ENCODE results near the gene ZNF212.
"Not testable (repeated sequence)": the region's sequence is repeated elsewhere in the genome, so short reads cannot be mapped to it uniquely, and the experiment has no call there.

The ZNF212 gene

DNA sequence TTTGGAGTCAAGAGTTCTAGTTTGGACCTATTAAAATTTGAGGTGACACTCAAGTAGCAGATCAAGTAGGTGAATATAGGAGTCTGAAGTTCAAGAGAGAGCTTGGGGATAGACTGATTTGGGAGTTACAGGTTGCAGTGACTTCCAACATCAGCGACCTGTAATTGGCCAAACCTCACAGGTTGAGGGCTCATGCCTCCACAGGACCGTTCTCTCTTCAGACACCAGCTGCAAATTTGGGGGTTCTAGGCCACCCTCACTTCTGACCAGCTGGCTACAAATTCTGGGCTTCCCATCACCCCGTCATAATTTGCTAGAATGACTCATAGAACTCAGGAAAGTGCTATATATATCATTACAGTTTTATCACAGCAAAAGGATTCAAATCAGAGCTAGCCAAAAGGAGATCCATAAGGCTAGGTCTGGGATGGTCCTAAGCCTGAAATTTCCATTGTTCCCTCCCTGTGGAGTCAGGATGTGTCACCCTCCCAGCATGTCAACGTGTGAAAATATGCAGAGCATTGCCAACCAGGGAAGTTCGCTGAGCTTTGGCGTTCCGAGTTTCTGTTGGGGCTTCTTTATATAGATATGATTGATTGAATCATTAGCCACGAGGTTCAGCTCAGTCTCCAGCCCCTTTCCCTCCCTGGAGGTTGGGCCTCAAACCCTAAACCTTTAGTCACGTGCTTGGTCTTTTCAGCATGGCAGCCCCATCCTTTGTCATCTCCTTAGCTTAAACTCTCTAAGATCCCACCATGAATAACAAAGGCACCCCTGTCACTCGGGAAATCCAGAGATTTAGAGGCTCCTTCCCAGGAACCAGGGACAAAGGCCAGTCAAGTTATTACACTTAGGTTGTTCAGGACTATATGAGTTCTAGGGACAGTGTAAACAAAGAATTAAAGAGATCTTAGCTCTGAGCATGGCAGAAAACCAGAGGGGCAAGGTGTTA is 20.7 kb upstream of the ZNF212 start:
- DNase-seq = peak; percentile 34

- peak; percentile 71 for DNase-seq
Observed at GRCh38 chr7:149220534-149220933, 18.9 kb upstream of the ZNF212 start.

GRCh38 chr7:149223176-149223575 is 16.3 kb upstream of the ZNF212 start:
- no peak for DNase-seq

- no peak for DNase-seq
Observed at GRCh38 chr7:149223761-149224160, 15.7 kb upstream of the ZNF212 start.

- DNase-seq = no peak
Observed at GRCh38 chr7:149224352-149224751, 15.1 kb upstream of the ZNF212 start.

DNA sequence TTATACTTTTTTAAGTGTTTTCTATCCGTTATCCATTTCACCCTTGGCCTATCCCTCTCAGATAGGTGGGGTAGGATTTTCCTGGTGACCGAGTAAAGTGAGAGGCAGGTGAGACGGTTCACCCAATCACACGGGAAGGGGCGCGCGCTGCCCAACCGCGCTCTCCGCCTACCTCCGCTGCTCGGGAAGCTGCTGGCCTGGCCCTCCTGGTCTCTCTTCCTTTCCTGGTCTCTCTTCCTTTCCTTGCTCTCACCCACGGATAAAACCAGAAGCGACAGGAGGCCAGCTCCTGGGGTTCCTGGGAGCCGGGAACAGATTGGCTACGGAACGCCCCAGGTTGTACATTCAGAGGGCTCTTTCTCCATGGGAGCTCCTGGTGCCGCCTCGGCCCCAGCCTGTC is 14.3 kb upstream of the ZNF212 start:
- DNase-seq = no peak

DNA sequence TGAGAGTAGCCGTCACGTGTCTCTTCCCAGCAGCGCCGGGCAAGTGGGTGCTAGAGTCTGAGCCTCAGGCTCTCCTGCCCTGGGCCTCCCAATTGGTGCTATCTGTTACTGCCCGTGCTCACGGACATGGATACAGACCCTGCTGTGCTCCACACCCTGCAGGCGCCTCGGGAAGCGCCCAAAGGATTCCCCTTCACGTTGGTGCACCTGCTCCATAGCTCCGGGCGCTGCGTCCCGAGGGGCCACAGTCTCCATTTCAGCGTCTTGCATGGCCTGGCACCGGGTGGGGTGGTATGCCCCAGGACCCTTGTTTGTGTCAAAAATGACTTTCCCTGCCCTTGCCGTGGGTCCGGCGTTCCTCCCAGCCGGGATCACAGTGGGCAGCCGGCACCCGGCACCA is 13.8 kb upstream of the ZNF212 start:
- no peak for DNase-seq

DNA sequence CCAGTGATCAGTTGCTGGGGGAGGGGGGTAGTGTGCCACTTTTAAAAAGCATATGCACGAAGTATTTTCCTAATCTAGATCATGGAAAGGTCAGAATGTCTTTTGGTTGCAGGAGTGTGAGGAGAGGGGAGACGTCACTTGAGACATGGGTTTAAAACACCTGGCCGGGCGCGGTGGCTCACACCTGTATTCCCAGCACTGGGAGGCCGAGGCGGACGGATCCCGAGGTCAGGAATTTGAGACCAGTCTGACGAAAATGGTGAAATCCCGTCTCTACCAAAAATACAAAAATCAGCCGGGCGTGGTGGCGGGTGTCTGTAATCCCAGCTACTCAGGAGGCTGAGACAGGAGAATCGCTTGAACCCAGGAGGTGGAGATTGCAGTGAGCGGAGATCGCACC is 13.1 kb upstream of the ZNF212 start:
- not testable (repeated sequence) for DNase-seq

DNA sequence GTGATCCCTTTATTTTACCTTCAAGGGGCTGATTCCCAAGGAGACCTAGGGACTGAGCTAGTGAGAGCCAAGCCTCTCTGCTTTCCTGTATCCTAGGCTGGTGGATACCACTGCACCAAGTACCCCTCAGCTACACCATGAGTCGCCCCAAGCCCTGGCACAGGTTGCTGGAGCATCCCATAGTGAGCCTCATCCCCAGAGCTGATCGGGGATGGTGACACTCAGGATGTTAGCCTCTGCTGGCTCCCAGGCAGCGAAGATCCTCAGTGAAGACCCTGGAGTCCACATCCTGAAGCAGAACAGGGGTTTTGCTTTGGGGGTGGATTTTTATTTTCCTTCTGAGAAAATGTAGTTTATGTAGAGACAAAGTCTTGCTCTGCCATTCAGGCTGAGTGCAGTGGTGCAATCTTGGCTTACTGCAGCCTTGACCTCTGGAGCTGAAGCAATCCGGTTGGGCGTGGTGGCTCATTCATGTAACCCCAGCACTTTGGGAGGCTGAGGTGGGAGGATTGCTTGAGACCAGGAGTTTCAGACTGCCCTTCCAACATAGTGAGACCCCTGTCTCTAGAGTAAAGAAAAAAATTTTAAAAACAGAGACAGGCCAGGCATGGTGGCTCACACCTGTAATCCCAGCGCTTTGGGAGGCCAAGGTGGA is 12.5 kb upstream of the ZNF212 start:
- no peak for DNase-seq

DNA sequence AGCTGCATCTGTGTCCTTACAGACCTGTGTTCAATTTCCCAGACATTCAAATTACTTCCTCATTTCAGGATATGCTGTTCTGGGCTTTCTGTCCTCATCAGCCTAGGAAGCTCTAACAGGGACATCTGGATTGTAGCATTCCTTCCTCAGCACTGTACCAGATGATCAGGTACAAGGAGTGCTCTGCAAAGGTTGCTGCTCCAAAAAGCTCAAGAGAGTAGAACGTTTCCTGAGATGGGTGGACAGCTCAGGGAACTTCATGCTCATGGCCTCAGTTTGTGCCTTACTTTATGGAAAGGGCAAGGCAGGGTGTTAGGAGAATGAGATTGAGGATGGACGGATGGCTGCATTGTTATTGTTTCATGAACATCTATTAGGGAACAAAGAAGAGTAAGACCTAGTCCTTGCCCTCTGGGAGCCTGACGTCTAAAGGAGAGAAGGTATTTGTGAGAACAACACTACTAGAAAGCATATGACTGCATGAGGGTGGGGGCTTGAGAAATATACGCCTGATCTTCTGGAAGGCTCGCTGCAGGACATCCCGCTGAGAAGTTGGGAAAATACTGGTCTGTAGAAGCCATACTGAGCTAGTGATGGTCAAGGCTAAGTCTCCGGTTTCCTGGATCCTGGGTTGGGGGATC is 10.5 kb upstream of the ZNF212 start:
- no peak for DNase-seq

DNA sequence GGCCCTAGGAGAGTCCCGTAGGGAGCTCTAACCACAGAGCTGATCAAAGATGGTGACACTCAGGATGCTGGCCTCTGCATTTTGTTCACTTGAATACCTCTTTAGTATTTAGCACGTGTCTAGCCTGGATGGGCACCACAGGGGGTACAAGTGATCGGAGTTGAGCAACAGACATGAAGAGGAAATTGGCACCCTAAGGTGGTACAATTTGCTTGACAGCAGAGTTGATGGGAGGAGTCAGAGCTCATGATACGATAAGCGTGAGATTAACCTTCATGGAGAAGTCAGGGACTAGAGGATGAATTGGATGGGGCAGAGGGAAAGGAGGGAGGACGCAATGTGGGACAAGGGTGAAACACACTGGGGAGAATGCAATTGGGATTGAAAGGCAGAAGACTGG is 9.9 kb upstream of the ZNF212 start:
- no peak for DNase-seq

DNA sequence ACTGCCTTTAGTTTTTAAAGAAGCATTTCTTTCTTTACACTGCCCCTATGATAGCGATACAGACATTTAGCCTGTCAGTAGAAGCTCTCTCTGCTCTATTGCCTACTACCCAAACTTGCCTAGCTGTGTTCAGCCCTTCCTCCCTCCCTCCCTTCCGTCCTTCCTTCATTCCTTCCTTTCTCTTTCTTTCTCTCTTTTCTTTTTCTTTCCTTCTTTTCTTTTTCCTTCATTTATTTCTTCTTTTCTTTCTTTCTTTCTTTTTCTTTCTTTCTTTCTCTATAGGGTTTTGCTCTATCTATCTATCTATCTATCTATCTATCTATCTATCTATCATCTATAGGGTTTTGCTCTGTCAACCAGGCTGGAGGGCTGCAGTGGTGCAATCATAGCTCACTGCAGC is 7.1 kb upstream of the ZNF212 start:
- DNase-seq = no peak

DNA sequence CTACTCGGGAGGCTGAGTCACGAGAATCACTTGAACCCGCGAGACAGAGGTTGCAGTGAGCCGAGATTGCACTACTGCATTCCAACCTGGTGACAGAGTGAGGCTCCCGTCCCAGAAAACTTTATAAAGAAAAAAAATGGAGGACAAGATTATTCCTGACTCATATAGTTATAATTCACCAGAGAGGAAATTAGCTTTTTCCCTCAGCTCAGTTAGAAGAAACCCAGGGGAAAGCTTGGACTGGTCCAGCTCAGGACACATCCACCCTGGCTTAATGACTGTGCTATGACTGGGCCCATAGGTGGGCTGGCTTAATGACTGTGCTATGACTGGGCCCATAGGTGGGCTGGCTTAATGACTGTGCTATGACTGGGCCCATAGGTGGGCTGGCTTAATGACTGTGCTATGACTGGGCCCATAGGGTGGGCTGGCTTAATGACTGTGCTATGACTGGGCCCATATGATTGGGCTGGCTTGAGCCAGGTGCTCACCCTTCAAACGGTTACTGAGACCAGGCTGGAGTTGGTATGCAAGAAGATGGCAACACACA is 5.7 kb upstream of the ZNF212 start:
- DNase-seq = peak; percentile 93

DNA sequence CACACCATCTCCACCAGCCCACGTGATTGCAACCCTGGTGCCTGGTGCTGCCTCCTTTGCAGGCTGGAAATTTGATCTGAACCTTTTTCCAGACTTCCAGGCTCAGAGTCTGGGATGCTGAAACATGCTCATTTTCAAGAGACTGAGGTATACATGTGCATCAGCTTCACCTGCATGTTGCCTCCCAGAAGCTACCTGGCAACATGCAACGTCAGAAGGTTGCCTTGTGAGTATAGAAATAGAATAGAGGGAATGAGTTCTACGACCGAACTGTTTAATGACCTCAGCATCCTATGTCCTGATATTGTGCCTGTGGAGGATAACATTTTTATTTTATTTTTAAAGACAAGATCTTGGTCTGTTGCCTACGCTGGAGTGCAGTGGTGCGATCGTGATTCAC is 1.9 kb upstream of the ZNF212 start:
- no peak for DNase-seq

GRCh38 chr7:149238051-149238450 is 1.4 kb upstream of the ZNF212 start:
- no peak for DNase-seq

- no peak for DNase-seq
Observed at GRCh38 chr7:149240637-149241036, 1.2 kb downstream of the ZNF212 start.

DNA sequence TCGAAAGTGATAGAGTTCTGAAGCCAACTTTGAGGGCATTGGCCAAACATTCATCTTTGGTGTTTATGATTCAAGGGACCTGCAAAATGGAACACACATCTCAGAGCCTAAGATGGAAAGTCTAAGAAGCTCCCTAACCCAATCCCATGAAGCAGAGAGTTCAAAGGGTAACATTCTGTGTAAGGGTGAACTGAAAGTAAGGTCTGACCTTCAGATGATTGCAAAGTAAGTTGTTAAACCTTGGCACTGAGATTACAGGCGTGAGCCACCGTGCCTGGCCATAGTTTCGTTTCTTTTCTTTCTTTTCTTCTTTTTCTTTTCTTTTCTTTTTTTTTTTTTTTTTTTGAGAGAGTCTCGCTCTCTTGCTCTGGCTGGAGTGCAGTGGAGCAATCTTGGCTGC is 2.2 kb downstream of the ZNF212 start:
- no peak for DNase-seq

DNA sequence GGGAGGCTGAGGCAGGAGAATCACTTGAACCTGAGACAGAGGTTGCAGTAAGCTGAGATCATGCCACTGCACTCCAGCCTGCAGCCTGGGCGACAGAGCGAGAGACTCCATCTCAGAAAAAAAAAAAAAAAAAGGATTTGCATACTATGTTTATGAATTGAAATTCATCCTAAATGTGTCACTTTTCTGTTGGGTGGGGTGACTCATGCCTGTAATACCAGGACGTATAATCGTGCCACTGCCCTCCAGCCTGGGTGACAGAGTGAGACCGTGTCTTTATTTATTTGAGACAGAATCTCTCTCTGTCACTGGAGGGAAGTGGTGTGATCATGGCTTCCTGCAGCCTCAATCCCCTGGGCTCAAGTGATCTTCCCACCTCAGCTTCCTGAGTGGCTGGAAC is 5.8 kb downstream of the ZNF212 start:
- peak; percentile 79 for DNase-seq

GRCh38 chr7:149245744-149246143 is 6.3 kb downstream of the ZNF212 start:
- DNase-seq = no peak

GRCh38 chr7:149248777-149249176 is 9.3 kb downstream of the ZNF212 start:
- DNase-seq = no peak

- DNase-seq = not testable (repeated sequence)
Observed at GRCh38 chr7:149250151-149250550, 10.7 kb downstream of the ZNF212 start.

- DNase-seq = not testable (repeated sequence)
Observed at GRCh38 chr7:149251518-149251917, 12.1 kb downstream of the ZNF212 start.

GRCh38 chr7:149252378-149252777 is 12.9 kb downstream of the ZNF212 start:
- DNase-seq = no peak
